ENCODE results near the gene ARL5C.

The ARL5C gene

DNA sequence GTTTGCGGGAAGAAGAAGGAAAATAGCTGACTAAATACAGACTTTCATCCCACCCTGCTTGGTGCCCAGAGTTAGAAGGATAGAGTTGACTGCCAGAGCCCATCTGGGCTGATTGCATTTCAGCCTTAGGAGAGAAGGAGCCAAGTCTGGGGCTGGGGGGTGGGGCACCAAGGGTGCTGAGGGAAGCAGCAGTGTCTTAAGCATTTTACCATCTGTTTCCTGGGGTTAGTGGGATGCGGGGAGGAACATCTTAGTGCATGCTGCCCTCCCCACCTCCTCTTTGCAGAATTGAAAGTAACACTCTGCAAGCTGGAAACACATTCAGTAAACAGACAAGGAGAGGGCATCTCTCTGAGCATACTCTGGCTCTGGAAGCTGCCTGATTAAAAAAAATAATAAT, 1.5 kb upstream of the ARL5C start:
- no peak for DNase-seq (ENCODE audit: low read depth)

DNA sequence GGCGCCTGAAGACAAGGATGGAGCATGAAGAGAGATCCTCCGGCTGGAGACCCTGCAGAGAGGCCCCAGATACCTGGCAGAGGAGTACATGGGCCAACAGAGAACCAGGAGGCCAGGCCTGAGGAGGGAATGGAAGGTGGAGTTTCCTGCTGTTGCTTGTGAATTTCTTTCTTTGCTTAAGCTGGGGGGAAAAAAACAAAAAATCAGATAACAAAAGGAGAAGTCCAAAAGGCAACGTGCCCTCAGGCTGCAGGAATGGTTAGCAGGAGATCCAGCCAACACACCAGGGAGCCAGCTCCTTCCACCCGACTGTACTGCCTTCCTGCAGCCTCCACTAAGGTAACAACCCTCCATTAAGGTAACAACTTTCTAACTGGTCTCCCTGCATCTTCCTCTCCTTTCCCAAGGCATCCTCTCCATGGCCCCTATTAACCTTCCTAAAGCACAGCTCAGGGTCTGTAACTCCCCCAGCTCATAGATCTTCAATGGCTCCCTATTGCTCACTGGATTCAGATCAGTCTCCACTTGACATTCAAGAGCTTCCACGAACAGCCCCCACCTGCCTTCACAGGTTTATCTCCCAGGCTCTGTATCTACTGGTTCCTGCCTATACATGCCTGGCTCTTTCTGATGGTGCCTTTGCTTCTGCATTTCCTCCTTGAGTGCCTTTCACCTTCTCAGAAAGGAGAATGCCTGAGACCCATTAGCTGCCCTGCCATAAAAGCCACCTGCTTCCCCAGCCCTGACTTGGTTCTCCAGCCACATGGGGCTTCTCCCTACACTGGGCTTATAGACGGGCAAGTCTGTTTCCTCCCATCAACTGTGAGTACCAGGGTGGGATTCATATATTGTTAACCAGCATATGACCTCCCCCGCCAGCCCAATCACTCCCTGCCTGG, 725 bp upstream of the ARL5C start:
- DNase-seq (ENCODE audit: low read depth): no peak

DNA sequence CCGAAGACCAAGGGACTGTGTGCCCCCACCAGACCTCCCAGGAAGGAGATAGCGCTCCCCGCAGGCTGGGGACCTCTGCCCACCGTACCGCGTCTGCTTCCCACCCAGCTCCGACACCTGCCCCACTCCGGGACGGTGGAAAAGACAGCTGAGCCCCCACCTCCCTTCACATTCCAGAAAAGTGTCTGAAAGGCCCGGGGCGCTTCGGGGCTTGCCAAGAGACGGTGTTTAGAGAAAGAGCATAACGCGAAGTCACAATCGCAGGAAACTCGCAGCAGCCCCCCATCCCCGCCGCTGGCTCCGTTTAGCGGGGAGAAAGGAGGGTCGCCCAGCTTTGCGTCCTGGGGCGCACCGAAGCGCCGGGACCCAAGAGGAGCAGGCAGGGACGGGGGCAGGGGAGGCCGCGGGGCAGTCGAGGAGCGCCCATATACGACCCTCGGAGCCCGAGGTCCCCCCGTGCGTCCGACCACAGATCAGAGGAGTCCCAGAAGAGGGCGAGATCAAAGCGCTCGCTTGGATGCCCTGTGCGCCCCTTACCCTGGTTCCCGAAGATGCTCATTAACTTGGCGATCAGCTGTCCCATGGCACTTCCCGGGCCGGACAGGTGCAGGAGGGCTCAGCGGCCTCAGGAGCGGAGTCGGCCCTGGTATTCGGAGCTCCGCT, 652 bp downstream of the ARL5C start:
- DNase-seq (ENCODE audit: low read depth): no peak

DNA sequence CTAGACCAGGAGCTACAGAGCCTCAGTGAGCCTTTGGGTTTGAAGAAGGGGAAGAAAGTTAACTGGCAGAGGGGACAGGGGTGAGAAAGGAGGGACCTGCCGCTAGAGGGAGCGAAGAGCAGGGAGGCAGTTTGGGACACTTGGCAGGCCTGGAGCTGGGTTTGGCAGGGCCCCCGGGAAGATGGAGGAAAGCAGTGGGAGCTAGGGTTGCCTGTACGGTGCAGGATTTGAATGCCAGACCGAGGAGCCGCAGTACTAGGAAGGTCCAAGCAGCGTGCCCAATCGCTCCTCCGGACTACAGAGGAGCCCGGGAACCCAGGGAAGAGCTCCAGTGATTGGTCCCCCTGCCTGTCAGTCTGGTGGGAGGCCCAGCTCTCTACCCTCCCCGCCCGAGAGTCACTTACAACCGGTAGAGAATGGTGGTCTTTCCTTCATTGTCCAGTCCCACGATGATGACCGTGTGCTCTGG, 1.3 kb downstream of the ARL5C start:
- peak; percentile 62 for DNase-seq (ENCODE audit: low read depth)

DNA sequence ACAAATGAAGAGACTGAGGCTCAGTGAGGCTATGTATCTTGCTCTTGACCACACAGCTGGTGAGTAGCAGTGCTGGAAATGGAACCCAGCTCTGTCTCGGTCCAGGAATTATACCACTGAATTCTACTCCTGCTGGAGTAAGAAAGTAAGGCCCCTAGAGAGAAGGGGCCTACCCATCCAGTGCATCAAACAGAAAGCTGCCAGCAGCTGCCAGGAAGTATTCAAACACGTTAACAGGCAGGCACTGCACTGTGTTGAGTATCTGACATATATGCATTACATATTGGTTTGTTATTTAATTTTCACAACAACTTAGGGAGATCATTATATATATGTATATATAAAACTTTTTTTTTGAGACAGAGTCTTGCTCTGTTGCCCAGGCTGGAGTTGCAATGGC, 4.0 kb downstream of the ARL5C start:
- DNase-seq (ENCODE audit: low read depth): no peak

DNA sequence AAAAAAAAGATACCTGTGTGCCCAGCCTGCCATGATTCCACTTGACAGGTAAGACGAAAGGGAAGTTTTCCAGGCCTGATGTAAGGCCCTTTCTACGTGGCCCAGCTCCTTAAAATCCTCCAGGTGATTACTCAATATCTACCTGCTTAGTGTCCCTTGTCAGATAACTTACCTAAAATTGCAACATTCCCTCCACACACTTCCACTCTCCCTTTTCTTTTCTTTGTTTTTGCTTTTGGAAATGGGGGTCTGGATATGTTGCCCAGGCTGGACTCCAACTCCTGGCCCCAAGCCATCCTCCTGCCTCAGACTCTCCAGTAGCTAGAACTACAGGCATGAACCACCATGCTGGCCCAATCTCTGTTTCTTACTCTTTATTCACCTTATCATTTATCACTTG, 7.3 kb downstream of the ARL5C start:
- no peak for DNase-seq (ENCODE audit: low read depth)

DNA sequence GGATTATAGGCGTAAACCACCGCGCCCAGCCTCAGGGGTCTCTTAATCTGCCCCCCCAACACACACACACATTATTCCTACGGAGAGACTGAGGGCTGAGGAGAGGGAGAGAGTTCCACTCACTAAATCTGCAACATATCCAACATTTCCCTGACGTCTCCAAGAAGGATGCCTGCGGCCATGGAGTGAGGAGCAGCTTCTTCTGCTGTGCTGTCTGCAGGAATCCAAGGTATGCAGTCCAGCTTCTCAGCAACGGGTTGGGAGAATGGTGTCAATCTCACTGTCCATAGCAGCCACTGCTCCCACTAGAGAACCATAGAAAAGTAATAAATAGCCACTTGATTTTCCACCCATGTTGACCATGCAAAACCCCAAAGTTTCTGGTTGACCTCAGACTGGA, 9.5 kb downstream of the ARL5C start:
- no peak for DNase-seq (ENCODE audit: low read depth)

DNA sequence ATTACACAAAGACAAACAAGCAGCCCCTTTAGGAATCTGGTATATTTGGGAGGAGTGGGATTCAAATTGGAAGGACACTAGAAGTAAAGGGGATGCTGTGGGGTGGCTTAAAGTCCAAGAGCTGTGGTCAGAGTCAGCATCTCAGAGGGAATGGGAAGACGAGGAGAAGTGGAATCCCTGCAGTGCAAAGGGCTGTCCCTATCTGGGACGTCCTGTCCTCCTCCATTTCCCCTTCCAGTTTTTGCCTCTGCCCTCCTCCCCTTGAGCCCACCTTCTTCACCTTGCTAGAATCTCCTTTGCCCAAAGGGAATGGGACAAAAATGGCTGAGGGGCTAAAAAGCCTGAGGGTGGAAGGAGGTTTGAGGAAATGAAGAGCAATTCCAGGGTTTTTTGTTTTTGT, 10.3 kb downstream of the ARL5C start:
- no peak for DNase-seq (ENCODE audit: low read depth)

DNA sequence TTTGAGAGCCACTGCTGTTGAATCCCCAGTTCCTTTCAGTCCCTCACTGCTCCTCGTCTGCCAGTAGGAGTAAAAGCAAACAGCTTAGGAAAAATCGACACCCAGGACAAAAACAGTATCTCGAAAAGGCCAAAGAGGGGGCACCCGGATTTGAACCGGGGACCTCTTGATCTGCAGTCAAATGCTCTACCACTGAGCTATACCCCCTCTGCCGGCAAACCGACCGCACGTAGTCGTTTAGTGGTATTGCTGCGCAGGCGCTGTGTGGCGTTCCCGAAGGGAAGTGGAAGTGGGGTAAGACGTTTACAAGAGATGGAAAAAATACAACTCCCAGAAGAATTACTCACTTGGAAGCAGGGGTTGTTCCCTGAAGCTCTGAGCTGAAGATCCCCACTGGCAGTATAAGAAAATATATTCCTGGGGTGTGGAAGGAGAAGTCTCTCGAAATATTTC, 12.3 kb downstream of the ARL5C start:
- DNase-seq (ENCODE audit: low read depth): peak; percentile 92

DNA sequence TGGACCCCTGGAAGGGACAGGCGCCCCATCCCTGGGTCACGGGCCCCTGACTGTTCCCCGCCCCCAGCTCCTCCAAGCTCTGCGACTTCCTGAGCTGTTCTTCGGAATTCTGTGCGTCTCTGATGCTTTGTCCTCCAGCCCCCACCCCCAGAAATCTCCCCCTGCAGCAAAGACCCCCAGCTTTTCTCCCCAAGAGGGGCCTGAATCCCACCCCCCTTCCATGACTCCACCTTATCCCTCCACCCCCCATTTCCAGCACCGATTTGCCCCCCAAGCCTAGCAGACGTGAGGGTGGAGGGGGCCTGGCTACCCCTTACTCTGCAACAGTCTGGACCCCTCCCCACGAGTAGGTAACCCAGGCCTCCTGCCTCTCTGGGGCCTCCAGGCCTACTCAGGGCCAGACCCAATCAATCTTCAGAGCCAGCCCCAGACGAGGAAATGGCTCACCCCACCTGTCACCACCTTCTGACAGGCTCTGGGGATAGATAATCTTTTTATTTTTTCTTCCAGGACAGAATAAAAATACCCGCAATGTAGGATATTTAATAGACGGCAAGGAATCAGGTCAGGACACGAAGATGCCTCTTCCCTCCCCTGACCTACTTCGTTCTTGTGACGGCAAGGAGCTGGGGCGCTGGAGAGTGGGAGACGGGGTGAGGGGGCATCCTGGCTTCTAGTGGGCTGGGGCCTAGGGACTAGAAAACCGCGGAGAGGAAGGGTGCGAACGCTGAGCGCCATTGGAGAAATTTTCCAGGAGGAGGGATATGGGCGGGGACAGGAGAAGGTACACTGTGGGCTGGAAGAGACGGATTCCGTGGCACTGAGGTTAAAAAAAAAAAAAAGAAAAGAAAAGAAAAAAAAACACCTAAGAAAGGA, 13.8 kb downstream of the ARL5C start:
- DNase-seq (ENCODE audit: low read depth): no peak

DNA sequence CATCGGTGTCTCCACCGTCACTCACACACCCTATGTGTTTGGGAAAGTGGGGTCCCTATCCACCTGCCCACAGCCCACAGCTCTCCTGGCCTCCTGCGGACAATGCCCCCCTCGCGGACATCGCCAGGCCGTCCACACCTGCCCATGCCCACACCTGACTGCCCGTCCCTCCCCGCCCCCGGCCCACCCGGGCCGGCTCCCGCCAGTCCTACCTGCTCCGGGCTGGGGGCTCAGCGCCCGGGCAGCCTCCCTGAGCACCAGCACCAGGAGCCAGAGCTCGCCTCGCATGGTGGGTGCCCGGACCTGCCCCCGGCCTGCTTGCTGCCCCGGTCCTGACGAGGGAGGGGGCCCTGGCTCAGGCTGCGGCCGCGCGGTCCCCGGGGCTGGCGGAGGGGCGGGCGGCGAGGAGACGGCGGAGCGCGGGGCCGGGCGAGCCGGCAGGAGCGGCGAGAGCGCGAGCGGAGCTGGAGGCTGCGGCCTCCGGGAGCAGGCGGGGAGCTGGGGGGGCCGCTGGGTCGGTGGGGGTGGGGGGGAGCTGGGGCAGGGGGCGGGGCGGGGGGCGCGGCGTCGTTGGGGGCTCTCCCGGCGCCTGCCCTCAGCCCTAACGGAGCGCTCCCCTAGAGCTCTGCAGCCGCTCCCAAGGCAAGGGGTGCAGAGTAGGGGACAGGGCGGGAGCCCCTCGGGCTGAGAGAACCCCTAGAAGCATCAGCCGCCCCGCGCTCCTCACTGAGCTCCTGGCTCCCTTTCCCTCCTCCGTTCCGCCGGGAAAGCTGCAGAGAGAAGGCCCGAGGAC, 14.6 kb downstream of the ARL5C start, which contains the start of gene PLXDC1:
Gene PLXDC1 (minus strand): TSS at position 488 of the 793 bp plus-strand sequence. CDS start 200 bp downstream, at position 288.
- no peak for DNase-seq (ENCODE audit: low read depth)

DNA sequence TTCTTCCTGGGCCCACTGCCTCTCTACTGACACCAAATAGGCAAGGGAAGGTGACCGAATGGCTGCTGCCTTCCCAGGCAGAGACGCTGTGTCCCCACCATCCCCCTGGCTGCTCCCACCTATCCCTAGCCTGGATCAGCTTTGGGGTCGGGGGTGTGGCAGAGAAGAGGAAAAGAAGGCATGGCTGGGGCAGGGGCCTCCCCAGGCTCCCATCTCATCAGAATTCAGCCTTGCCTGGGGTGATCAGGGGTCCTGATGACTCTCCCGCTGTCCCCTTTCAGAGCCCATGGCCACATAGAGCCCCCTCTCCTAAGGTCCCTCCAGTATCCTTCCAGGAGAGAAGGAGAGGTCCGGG, 15.2 kb downstream of the ARL5C start:
- no peak for DNase-seq (ENCODE audit: low read depth)

DNA sequence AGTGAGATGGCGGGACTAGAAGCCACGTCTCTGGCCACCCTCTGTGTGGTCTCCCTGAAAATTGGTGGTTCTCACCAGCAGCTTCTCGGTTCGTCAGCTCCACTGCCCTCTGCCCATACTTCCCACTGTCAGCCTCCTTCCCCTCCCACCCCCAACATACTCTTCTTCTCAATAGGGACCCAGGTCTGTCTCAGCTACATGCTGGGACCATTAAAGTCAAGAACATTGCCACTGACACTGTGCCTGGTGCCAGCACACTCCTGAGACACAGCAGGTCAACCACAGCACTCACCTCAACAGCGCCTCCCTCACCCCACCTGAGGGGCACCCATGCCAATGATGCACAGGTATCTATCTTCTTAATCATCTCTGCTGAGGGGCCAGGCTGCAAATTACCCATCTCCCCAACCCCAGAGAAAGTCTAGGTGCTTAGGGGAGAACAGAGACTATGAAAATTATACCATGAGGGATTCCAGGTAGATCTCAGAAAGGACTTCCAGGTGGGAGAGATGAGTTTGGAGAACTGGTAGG, 15.8 kb downstream of the ARL5C start:
- no peak for DNase-seq (ENCODE audit: low read depth)

DNA sequence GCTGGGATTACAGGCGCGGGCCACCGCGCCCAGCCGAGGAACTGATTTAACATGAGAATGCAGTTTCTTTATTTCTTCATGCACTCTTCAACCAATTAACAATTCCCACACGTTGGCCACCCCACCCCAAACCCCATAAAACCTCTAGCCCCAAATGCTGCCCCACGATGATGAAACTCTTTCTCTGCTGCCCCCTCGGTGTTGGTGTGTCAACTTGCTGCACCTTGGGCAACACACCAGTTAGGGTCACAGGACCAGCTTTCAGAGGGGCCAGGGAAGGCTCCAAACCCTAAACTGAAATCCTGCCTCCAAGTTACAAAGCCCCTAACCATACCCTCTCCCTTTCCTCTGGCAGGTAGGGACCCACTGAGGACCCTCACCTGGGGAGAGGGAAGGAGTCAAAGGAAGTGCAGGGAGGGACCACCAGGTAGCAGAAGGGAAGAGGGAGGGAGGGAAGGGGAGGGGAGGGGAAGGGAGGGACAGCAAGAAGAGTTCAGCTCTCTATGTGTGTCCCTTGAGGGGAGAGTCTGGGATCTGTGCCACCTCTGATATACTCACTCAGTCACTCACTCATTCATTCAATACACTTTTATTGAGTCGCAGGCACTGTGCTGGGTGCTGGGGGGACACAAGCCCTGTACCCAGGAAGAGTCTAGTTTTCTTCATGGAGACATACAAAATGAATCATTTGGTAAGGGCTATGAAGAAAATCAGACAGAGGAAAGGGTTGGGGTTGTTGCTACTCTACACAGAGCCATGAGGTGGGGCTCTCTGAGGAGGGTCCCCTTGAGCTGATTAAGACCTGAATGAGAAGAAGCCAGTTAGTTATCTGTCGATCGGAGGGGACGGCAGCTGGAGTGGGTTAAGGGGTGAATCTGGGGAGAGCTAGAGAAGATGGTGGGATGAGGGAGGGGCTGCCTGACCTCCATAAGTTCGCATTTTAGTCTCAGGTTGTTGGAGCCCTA, 18.5 kb downstream of the ARL5C start:
- no peak for DNase-seq (ENCODE audit: low read depth)

DNA sequence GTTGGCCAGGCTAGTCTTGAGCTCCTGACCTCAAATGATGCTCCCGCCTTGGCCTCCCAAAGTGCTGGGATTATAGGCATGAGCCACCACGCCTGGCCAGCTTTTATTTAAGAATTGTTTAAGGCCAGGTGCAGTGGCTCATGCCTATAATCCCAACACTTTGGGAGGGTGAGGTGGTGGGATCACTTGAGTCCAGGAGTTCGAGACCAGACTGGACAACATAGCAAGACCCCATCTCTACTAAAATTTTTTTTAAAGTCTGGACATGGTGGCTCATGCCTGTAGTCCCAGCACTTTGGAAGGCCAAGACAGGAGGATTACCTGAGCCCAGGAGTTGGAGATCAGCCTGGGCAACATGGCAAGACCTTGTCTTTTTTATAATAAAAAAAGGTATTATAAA, 19.7 kb downstream of the ARL5C start:
- no peak for DNase-seq (ENCODE audit: low read depth)

DNA sequence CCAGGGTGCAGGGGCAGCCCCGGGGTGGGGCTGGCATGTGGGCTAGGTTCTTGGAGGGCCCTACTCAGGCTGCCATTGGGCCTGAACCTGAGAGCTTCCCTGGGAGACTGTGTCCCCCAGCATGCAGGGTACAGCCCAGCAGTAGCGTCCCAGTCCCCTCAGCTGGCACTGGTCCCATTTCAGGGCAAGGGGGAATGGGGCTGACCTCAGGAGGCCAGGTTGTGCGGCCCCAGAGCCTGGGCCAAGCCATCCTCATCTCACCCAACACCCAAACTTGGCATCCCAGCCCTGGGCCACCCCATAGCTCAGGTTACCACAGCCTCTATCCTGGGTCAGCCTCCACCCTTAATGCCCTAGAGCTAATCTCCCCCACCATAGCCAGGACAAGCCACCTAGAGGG, 20.8 kb downstream of the ARL5C start:
- no peak for DNase-seq (ENCODE audit: low read depth)

DNA sequence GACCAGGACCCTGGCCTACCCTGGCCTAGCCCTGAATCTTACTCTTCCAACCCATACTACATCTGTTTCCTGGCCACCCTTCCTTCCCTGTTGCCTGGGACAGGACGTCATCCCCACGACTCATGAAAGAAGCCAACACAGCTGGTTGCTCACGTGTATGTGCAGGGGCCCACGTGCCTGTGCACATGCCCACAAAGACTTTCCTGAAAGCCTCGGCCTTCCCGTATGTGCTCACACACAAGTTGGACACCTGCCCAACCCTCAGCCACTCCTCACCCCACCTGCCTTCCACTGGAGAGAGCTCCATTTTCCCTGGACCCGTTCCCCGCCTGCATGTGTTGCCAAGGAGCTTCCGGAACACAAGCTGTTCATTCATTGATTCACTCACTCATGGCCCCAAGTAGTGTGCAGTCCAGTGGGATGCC, 21.5 kb downstream of the ARL5C start:
- no peak for DNase-seq (ENCODE audit: low read depth)

DNA sequence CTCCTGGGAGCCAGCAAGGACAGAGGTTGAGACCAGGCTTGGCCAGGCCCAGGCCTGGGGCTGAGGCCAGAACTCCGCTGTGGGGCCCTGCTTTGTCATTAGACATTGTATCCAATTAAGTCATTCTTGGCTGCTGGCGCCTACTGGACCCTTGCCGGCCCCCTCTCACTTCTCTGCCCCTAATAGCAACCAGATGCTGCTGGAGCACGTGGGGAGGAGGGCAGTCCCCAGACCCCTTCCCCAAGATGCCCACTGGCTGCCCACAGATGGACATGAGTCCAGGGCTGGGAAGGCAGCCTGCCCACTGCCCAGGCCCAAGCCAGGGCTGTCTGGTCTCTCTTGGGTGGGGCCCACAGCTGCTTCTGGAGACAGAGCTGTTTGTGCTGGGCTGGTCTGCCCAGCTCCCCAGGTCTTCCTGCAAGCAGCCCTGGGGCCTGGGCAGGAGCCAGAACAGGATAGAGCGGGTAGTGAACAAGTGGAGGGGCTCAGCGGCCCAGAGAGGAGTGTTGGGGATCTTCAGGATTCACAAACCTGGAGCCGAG, 22.3 kb downstream of the ARL5C start:
- DNase-seq (ENCODE audit: low read depth): no peak

DNA sequence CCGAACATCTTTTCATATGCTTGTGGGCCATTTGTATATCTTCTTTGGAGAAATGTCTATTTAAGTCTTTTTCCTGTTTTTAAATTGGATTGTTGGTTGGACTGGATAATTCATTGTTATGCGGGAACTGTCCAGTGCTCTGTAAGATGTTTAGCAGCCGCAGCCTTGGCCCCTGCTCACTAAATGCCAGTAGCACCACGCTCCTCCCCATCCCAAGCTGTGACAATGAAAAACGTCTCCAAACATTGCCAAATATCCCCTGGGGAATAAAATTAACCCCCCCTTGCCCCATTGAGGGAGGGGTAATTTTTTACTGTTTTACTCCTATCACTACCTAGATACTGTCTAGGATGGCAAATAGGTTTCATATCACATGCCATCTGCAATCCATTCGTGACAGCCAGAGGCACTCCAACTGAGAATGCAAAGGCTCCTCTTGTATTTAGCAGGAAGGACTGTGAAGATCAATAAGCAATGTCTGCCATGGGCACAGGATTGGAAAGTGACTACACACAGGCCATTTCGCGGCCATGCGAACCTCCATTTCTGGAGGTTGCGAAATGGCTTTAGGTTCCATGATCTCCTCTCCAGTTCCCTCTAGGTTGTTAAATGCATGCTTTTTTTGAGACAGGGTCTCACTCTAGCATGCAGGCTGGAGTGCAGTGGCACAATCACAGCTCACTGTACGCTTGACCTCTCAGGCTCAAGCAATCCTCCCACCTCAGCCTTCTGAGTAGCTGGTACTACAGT, 23.9 kb downstream of the ARL5C start:
- no peak for DNase-seq (ENCODE audit: low read depth)

Measured in activated gamma-delta T cell treated with anti-CD3 and anti-CD28 coated beads, Interleukin-2, amount 50 U/mL, for 16 hours (primary cell).